HT-29 (cell line): Measurements from ENCODE around the gene HPCA. TPM values are rescaled to one million over a fixed set of nuclear protein-coding genes. Genes with fewer than 3 reads are reported as not detected.
"Not testable (repeated sequence)": the region's sequence is repeated elsewhere in the genome, so short reads cannot be mapped to it uniquely, and the experiment has no call there.

Experiments
- DNase-seq: peaks from one replicate; pipeline ENCODE4 v3.0.0-alpha.2; 2015; ENCODE audit warnings: low spot score
- total RNA-seq: library from RNA; depleted of rRNA; stranded (reverse); fragments of >200 nt; shearing (Covaris generic); gene quantifications from 2 replicates; pipeline ENCODE4 v1.2.3, GENCODE V29; 2014

The HPCA gene
- total RNA-seq, 1 experiment from 2014 or later = 0.79 TPM

GRCh38 chr1:32901823-32902534 lies 15.7 kb downstream of the HPCA start:
- DNase-seq = no peak

GRCh38 chr1:32902535-32902920 lies 16.2 kb downstream of the HPCA start:
- DNase-seq = no peak

DNA sequence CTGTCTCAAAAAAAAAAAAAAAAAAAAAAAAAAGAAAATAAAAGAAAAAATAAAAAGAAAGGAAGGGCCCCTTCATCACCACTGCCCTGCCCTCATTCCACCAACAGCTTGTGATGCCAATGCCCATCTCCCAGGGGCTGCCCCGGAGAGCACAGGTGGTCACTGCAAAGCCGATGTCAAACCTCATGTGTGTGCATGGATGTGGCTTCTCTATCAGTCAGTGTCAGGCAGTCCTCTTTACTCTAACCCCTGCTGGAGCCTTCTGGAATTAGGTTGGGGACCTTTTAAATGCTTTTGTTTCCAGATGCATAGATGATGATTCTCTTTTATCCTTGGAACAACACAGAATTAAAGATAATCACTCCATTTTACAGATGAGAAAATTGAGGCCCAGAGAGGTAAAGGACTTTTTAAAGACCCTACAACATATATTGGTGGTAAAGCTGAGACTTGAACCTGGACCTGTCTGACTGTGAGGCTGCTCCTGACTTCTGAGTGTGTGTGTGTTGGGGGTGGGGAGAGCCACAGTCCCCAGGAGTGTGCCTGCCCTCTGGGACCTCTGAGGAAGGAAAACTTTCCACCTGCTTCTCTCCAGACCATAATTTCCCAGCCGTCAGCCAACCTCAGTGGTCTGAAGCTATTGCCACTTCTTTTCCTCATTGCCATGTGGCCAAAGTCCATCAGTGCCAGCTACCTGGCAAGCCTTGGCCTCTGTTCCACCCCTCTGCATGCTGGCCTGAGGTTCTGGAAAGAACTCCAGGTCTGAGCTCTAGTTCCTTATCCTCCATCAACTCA lies 17.9 kb downstream of the HPCA start:
- peak; percentile 92 for DNase-seq

DNA sequence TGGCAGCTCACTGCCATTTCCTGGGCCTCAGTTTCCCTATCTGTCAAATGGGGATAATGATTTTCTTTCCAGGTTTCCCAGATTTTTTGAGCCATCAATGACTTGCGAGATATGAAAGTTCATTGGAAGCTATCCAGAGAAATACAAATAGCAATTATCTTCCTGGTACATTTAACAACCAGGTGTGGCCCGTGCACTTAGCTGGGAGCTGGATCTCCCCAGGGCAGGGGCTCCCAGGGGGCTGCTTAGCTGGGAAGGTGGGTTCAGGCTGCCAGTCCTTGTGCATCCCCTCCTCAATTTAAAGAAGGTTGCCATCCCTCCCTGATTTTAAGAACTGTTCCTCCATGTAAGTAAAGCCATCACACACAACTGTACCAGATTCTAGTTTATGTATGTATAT lies 18.5 kb downstream of the HPCA start:
- DNase-seq = no peak

GRCh38 chr1:32905588-32905987 lies 19.3 kb downstream of the HPCA start:
- DNase-seq = not testable (repeated sequence)

DNA sequence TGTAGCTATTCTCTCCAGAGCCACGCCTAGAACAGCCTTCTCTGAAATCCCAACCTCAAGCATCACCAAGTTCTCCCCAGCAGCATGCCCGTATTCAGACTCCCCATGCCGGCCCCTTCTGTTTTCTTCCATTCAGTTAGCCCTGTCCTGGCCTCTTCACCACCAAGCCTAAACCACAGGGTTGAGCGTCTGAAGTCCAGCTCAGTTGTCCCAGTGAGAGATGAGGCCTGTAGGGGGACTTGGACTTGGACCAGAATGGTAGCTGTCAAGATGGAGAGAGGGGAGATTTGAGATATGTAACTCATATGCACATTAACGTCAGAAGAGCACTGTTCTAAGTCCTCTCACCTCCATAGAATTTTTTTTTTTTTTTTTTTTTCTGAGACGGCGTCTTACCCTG lies 20.4 kb downstream of the HPCA start:
- DNase-seq = no peak

DNA sequence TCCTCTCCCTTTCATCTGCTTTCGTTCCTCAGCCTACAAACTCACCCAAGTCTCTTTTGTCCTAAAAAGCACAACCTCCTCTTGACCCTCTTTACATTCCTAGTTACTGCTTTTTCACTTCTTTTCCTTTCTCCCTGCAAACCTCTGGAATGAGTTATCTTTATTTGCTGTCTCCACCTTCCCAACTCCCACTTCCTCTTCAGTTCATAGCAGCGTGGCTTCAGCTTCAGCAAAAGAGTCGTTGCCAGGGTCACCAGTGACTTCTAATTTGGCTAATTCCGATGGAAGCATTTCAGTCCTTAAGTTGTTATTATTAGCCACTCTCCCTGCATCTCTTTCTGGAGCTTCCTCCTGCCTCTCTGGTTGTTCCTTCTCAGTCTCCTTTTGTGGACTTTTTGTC lies 21.1 kb downstream of the HPCA start:
- peak; percentile 77 for DNase-seq

- DNase-seq = no peak
Measured at GRCh38 chr1:32910319-32910718, 24.0 kb downstream of the HPCA start.

DNA sequence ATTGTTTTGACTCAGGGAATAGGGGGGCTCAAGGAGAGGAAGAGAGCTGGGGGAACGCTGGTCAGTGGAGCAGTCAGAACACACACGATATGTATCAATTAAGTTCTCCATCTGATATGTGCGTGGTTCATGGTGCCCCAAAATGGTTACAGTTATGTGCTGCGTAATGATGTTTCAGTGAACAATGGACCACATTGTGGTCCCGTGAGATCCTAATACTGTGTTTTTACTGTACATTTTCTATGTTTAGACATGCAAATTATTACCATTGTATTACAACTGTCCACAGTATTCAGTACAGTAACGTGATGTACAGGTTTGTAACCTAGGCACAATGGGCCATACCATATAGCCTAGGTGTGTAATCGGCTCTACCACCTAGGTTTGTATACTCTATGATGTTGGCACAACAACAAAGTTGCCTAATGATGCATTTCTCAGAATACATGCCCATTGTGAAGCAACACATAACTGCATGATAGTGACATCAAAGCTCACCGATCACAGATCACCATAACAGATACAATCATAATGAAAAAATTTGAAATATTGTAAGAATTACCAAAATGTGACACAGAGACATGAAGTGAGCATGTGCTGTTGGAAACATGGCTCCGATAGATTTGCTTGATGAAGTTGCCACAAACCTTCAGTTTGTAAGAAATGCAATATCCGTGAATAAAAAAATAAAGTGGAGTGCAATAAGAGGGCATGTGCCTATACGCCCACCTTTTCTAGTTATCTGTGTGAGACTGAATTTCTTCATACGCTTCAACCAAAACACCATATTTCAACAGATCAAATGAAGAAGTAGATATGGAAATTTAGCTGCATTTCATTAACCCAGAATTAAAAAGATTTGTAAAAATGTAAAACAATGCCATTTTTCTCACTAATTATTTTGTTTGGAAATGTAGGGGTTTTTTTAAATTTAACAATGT lies 29.7 kb downstream of the HPCA start:
- DNase-seq = no peak

DNA sequence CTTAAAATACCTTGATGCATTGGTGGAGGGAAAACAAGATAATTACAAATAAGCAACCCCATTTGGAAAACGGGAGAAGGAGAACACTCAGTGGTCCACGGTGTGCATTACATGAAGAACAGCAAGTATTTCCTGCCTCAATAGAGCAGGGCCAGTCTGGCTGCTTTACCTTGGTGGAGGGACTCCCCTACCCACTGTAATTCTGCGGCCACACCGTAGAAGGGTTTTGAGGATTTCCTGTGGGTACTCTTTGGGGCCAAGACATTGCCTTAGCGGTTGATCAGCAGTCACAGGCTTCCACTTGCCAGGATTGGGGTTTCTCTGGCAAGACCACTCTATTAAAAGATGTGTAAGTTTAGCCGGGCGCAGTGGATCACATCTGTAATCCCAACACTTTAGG lies 31.2 kb downstream of the HPCA start:
- no peak for DNase-seq

GRCh38 chr1:32918179-32918578 lies 31.9 kb downstream of the HPCA start:
- DNase-seq = no peak

DNA sequence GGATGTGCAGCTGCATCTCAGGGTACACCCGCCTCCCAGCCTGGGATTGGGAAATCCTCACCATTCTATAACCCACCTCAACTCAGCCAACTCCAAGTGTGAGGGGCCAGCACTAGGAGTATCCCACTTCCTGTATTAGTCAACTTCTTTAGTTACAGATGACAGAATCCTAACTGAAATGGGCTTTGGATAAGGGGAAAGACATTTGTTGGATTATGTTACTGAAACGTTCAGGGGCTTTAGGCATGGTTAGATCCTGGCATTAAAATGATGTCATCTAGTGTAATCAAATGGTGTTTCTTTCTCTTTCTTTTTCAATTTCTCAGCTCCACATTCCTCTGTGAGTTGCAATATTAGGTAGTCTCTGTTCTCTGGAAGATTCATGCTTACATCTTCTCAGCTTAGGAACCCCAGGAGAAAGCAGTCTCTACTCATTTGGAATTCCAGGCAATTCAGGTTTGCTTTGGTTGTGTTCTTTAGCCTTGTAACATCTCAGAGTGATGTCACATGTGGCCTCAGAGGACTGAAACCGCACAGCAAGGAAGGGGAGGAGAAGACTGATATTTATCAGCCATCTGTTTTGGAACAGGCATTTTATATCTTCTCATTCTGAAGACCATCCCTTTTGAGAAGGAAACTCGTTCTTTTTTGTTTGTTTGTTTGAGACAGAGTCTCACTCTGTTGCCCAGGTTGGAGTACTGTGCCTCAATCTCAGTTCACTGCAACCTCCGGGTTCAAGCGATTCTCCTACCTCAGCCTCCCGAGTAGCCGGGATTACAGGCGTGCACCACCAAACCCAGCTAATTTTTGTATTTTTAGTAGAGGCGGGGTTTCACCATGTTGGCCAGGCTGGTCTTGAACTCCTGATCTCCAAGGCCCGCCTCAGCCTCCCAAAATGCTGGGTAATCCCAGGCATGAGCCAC lies 33.8 kb downstream of the HPCA start:
- DNase-seq = no peak

DNA sequence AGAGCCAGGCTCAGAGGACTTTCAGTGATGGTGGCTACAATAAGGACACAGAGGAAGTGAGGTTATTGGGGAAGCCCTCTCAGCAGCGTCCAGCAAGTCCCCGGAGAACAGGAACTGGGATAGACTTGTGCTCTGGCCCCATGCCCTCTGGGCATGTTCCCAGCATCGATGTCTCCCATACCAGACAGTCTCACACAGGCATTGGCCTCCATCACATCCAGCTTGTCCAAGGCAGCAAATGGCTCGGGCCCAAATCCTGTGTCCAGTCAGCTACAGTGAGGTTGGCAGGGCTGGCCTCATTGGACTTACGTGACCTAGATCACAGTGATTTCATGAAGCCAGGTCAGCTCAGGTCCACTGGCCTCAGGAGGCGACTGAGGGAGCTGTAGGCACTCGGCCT lies 34.5 kb downstream of the HPCA start:
- no peak for DNase-seq

DNA sequence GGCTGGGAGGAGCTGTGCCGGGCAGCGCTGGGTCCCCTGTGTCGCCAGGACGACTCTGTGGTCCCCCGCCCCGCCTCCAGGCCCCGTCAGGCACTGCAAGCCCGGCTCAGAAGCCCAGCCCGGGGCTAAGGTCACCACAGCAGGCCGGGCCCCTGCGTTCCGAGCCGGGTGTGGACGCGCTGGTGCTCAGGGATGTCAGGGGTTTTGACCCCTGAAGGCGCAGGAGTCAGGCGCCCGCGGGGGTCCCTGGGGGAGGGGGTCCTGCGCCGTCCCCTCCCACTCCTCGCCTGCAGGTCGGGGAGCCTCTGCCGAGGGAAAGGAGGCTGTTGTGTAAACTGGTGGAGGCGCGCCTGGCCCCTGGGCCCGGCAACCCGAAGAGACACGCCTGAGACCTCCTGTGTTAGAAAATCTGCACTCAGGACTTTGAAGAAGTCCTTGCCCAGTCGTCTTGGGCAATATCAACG lies 38.6 kb downstream of the HPCA start:
- peak; percentile 58 for DNase-seq

DNA sequence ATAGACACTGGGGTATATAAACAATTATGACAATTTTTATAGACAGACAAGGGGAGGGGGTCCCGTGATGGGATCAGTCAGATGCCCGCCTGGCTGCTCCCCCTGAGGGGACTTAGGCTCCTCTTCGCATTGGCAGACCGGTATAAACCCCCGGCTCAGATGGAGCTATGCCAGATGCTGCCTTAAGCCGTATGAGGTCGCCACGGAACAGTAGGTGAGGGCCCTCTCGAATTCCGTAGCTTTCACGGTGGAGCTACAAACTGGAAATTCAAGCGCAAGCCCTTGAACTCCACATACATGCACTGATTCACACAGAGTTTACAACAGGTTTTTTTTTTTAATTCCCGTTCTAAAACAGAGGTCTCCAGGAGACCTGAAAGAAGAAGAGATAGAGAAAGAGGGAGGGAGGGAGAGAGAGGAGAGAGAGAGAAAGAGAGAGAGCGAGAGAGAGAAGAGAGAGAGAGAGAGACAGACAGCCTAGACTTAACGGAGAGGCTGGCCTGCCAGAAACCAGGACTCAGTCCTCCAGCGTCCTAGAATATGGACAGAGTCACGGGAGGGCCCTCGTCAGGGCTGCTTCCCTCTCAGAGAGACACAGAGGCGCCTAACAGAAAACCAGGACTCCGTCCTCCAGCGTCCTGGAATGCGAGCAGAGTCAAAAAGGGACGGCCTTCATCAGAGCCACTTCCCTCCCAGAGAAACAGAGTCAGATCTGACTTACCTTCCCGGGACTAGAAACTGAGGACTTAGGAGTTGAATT lies 39.3 kb downstream of the HPCA start:
- DNase-seq = no peak

DNA sequence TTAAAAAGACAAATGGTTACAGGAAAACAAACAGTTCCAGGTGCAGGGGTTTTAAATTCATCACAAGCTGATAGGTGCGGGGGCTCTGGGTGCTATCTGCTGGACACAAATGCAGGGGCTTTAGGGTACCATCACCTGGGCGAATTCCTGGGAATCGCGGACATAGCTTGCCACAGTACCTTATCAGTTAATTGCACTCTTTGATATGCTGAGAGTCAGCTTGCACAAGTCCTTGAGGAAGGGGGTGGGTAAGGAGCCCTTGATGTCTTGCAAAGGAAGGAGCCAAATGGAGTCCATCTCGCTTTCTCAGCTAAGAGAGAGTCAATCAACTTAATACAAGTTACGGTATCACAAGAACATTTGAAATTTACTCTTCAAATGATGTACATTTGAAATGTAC lies 40.3 kb downstream of the HPCA start:
- no peak for DNase-seq

- DNase-seq = no peak
Measured at GRCh38 chr1:32927441-32927840, 41.1 kb downstream of the HPCA start.

DNA sequence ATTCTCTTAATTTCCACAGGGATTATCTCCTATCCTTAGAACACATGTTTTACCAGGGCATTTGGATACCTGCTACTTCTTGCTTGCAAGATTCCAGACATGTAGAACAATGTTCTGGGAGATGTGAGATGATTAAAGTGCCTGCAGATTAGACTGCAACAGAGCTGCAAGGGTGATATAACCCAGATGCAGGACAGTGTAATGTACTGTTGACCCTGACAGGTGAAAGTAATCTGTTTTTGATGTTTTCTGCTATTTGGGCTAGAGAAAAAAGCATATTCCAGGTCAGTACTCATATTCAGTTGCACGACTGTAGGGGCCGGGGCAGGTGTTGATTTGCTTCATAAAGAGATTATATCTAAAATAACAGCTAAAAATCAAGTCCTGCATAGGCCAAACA lies 42.0 kb downstream of the HPCA start:
- DNase-seq = no peak

GRCh38 chr1:32928715-32929114 lies 42.4 kb downstream of the HPCA start:
- no peak for DNase-seq

- no peak for DNase-seq
Measured at GRCh38 chr1:32929366-32929765, 43.1 kb downstream of the HPCA start.
